Liver (tissue), 4 donors: ENCODE data around the gene CSNK1A1L. TPM values are rescaled to one million over a fixed set of nuclear protein-coding genes. Genes with fewer than 3 reads are reported as not detected.

Source experiments
- polyA plus RNA-seq, 2 donors: library from polyadenylated mRNA; stranded (reverse) in 1 of 2; unstranded in 1 of 2; fragments of 200-250 nt in 1 of 2; fragments of >200 nt in 1 of 2; fragmentation: Nextera tagmentation in 1 of 2; extraction: Ambion mirVana in 1 of 2; gene quantifications; one replicate each; pipeline versions ENCODE4 v1.2.1 to v1.2.3, GENCODE V29; 2013 to 2015
- total RNA-seq, 2 donors: library from RNA; depleted of rRNA; stranded (reverse); fragments of >200 nt; gene quantifications; one replicate each; pipeline ENCODE4 v1.2.3, GENCODE V29; 2014
- donor health status: healthy.
- donor health status: healthy.
- donor health status: healthy.

The CSNK1A1L gene
- total and polyA plus RNA-seq, 4 donors: not detected

Other genes starting within 250 kb of the CSNK1A1L start
- gene SMAD9, start 185.4 kb downstream of the CSNK1A1L start, total RNA-seq: 1 to 10 TPM; 1.2 to 1.3 TPM
- under 1 TPM; 0.51 to 0.74 TPM for gene SMAD9, start 185.4 kb downstream of the CSNK1A1L start, polyA plus RNA-seq
- 10 to 100 TPM; 20.7 to 37.2 TPM for gene ALG5, start 106.3 kb downstream of the CSNK1A1L start, total RNA-seq
- gene ALG5, start 106.3 kb downstream of the CSNK1A1L start, polyA plus RNA-seq: 10 to 100 TPM; 37.8 to 60.1 TPM
- gene EXOSC8, start 104.9 kb downstream of the CSNK1A1L start, total RNA-seq: 10 to 100 TPM; 11.3 to 20.9 TPM
- 10 to 100 TPM in 1 of 2 donors, 1 to 10 TPM in 1; 9.9 to 23.9 TPM for gene EXOSC8, start 104.9 kb downstream of the CSNK1A1L start, polyA plus RNA-seq
- 10 to 100 TPM; 22.2 to 23.1 TPM for gene SUPT20H, start 46.0 kb downstream of the CSNK1A1L start, total RNA-seq
- gene SUPT20H, start 46.0 kb downstream of the CSNK1A1L start, polyA plus RNA-seq: 10 to 100 TPM in 1 of 2 donors, 1 to 10 TPM in 1; 6.5 to 12.1 TPM